Vagina (tissue), 2 donors: Measurements from ENCODE around the gene IRS2. TPM values are rescaled to one million over a fixed set of nuclear protein-coding genes. Genes with fewer than 3 reads are reported as not detected.

Source experiments
- DNase-seq, 2 donors: peaks; one replicate each; pipeline ENCODE4 v3.0.0-alpha.2; 2017; ENCODE audit errors: extremely low spot score in 2 of 2
- H3K27ac ChIP-seq: fragments of 200-600 bp; sonication (generic); one replicate; pipeline ENCODE4 v1.5.1; 2019
- H3K27me3 ChIP-seq: fragments of 200-600 bp; sonication (generic); one replicate; pipeline ENCODE4 v1.5.1; 2019
- H3K36me3 ChIP-seq, 2 donors: fragments of 200-600 bp; sonication (generic); one replicate each; pipeline ENCODE4 v1.5.1; 2017 to 2019
- H3K4me1 ChIP-seq: fragments of 200-600 bp; sonication (generic); one replicate; pipeline ENCODE4 v1.5.1; 2019
- H3K4me3 ChIP-seq, 2 donors: fragments of 200-600 bp; sonication (generic); 1 replicate in 1 of 2; 2 replicates in 1 of 2; pipeline ENCODE4 v1.5.1; 2016 to 2019
- H3K9me3 ChIP-seq: fragments of 200-600 bp; sonication (generic); one replicate; pipeline ENCODE4 v1.5.1; 2019
- CTCF ChIP-seq, 3 experiments: fragments of 450-650 bp in 2 of 3; fragments of 200-600 bp in 1 of 3; sonication (generic) in 1 of 3; IDR thresholded peaks; one replicate each; pipeline ENCODE4 v1.5.1; 2017 to 2019; ENCODE audit warnings: antibody characterized with exemption in 3 of 3, mild to moderate bottlenecking in 2 of 3, moderate library complexity in 2 of 3
- POLR2A ChIP-seq, 2 donors: fragments of 450-650 bp; IDR thresholded peaks; one replicate each; pipeline ENCODE4 v1.6.1; 2017; ENCODE audit warnings: antibody characterized with exemption in 2 of 2, mild to moderate bottlenecking in 2 of 2, moderate library complexity in 2 of 2
- POLR2AphosphoS5 ChIP-seq, 2 donors: sonication (generic); formaldehyde crosslinking; IDR thresholded peaks; one replicate each; pipeline ENCODE4 v1.9.0; 2017; ENCODE audit warnings: antibody characterized with exemption in 2 of 2, mild to moderate bottlenecking in 2 of 2, low read depth in 1 of 2; ENCODE audit not compliant: insufficient read depth in 1 of 2
- intact Hi-C: fragments of 100-400 bp; cut with DNase I; formaldehyde crosslinking; loops from one replicate; pipeline ENCODE4 v1.15.1; 2023
- total RNA-seq: library from RNA; depleted of rRNA; stranded (reverse); fragments of >200 nt; gene quantifications from one replicate; pipeline ENCODE4 v1.2.3, GENCODE V29; 2016

The IRS2 gene
- total RNA-seq, 1 donor from 2014 or later, result 25.0 TPM

- Histone ChIP-seq H3K4me3 (no peak overlapping the region), H3K4me1 (peaks cover 7% of the 10 kb centered on the region), H3K27ac (no peak overlapping the region), H3K9me3 (no peaks in the 10 kb centered on the region), H3K27me3 (no peaks in the 10 kb centered on the region), H3K36me3 (no peaks in the 10 kb centered on the region)
- no peak for DNase-seq
- TF ChIP-seq POLR2AphosphoS5 (IDR thresholded peaks at IDR 0.05; ENCODE audit: insufficient read depth in 1 of 2, low read depth in 1 of 2), result no peak
- TF ChIP-seq POLR2A (IDR thresholded peaks at IDR 0.05), result no peak
- TF ChIP-seq CTCF (IDR thresholded peaks at IDR 0.05), result no peak
- intact Hi-C loops, result no loop called here
These were observed 38.9 kb downstream of the IRS2 start for GRCh38 chr13:109747524-109747923.

- DNase-seq, result peak; percentile 19 to 72
- TF ChIP-seq POLR2AphosphoS5 (IDR thresholded peaks at IDR 0.05; ENCODE audit: insufficient read depth in 1 of 2, low read depth in 1 of 2) (no peak), CTCF (IDR thresholded peaks at IDR 0.05) (no peak), POLR2A (IDR thresholded peaks at IDR 0.05) (no peak)
- Histone ChIP-seq H3K4me3 (no peak overlapping the region), H3K4me1 (peaks cover 7% of the 10 kb centered on the region), H3K36me3 (no peaks in the 10 kb centered on the region), H3K9me3 (no peaks in the 10 kb centered on the region), H3K27me3 (no peaks in the 10 kb centered on the region), H3K27ac (no peak overlapping the region)
- intact Hi-C loops, result no loop called here
These were observed 40.0 kb downstream of the IRS2 start for GRCh38 chr13:109746364-109746763.

- Histone ChIP-seq H3K4me1 (peaks cover 7% of the 10 kb centered on the region), H3K27me3 (no peaks in the 10 kb centered on the region), H3K27ac (no peak overlapping the region), H3K9me3 (no peaks in the 10 kb centered on the region), H3K36me3 (no peaks in the 10 kb centered on the region), H3K4me3 (no peak overlapping the region)
- TF ChIP-seq CTCF (IDR thresholded peaks at IDR 0.05), result no peak
- no peak for TF ChIP-seq POLR2AphosphoS5 (IDR thresholded peaks at IDR 0.05; ENCODE audit: insufficient read depth in 1 of 2, low read depth in 1 of 2)
- TF ChIP-seq POLR2A (IDR thresholded peaks at IDR 0.05), result no peak
- intact Hi-C loops, result no loop called here
- peak; percentile 19 to 56 for DNase-seq
These were observed 40.7 kb downstream of the IRS2 start for GRCh38 chr13:109745702-109746101.

GRCh38 chr13:109745060-109745459 lies 41.3 kb downstream of the IRS2 start:
- Histone ChIP-seq H3K36me3 (no peaks in the 10 kb centered on the region), H3K27me3 (no peaks in the 10 kb centered on the region), H3K27ac (no peak overlapping the region), H3K4me1 (peaks cover 7% of the 10 kb centered on the region), H3K4me3 (no peak overlapping the region), H3K9me3 (no peaks in the 10 kb centered on the region)
- TF ChIP-seq CTCF (IDR thresholded peaks at IDR 0.05) (no peak), POLR2AphosphoS5 (IDR thresholded peaks at IDR 0.05; ENCODE audit: insufficient read depth in 1 of 2, low read depth in 1 of 2) (no peak), POLR2A (IDR thresholded peaks at IDR 0.05) (no peak)
- intact Hi-C loops, result no loop called here
- peak; percentile 60 to 77 for DNase-seq

GRCh38 chr13:109744512-109745051 lies 41.8 kb downstream of the IRS2 start:
- Histone ChIP-seq H3K4me1 (peaks cover 7% of the 10 kb centered on the region), H3K27me3 (no peaks in the 10 kb centered on the region), H3K4me3 (no peak overlapping the region), H3K27ac (peak overlapping the region; percentile 0), H3K36me3 (no peaks in the 10 kb centered on the region), H3K9me3 (no peaks in the 10 kb centered on the region)
- TF ChIP-seq CTCF (IDR thresholded peaks at IDR 0.05) (no peak), POLR2AphosphoS5 (IDR thresholded peaks at IDR 0.05; ENCODE audit: insufficient read depth in 1 of 2, low read depth in 1 of 2) (peak in 1 of 2 donors; percentile 34)
- no peak for DNase-seq
- intact Hi-C loops, result no loop called here
